IMR-90 (cell line): ENCODE data around the gene BIRC5. TPM values are rescaled to one million over a fixed set of nuclear protein-coding genes. Genes with fewer than 3 reads are reported as not detected.

Experiments used
- ATAC-seq: fragments of 200-7000 bp; cut with Tn5 transposase; 2 replicates; pipeline ENCODE4 v1.9.1; 2020; ENCODE audit warnings: low read depth, mild to moderate bottlenecking, moderate library complexity
- BruUV-seq: library from RNA; stranded (reverse); fragments of 400-500 nt; replicated peaks from 2 replicates; lab custom pipeline; 2021; lab: Mats Ljungman, UMichigan
- CTCF ChIA-PET: fragments of 300-600 bp; formaldehyde crosslinking; extraction: SDS; loops from one replicate; lab custom pipeline; 2021; ENCODE audit warnings: antibody characterized with exemption; lab: Yijun Ruan, JAX
- POLR2A ChIA-PET: fragments of 300-600 bp; sonication (Branson Sonifier 250); formaldehyde crosslinking; loops from one replicate; lab custom pipeline; 2022; ENCODE audit warnings: antibody characterized with exemption; ENCODE audit not compliant: unreplicated experiment; lab: Charles Lee
- DNase-seq: peaks from one replicate; pipeline ENCODE4 v3.0.0; 2013
- H2AFZ ChIP-seq: replicated peaks from 2 replicates; pipeline ENCODE3; 2013; ENCODE audit warnings: low read length, mild to moderate bottlenecking; ENCODE audit not compliant: poor library complexity
- H2AK5ac ChIP-seq: 2 replicates; pipeline ENCODE4 v1.6.1; 2013; ENCODE audit warnings: low read depth, low read length, inconsistent platforms
- H2AK9ac ChIP-seq: replicated peaks from 2 replicates; pipeline ENCODE3; 2013; ENCODE audit warnings: mild to moderate bottlenecking, low read depth, low read length, moderate library complexity; ENCODE audit not compliant: poor library complexity
- H2BK120ac ChIP-seq: 2 replicates; pipeline ENCODE4 v1.6.1; 2013; ENCODE audit warnings: low read depth, low read length, inconsistent platforms
- H2BK15ac ChIP-seq: 3 replicates; pipeline ENCODE4 v1.6.1; 2013; ENCODE audit warnings: low read depth, low read length, inconsistent platforms
- H2BK20ac ChIP-seq: 2 replicates; pipeline ENCODE4 v1.6.1; 2013; ENCODE audit warnings: low read depth, mild to moderate bottlenecking, inconsistent platforms, low read length, moderate library complexity
- H2BK5ac ChIP-seq: 2 replicates; pipeline ENCODE4 v1.6.1; 2013; ENCODE audit warnings: mild to moderate bottlenecking, low read depth, low read length, inconsistent platforms; ENCODE audit not compliant: poor library complexity, severe bottlenecking
- H3K14ac ChIP-seq: replicated peaks from 2 replicates; pipeline ENCODE4 v1.6.1; 2013; ENCODE audit warnings: low read depth, low read length, inconsistent platforms
- H3K18ac ChIP-seq: 2 replicates; pipeline ENCODE4 v1.6.1; 2013; ENCODE audit warnings: low read depth, low read length, control low read depth
- H3K23ac ChIP-seq: 2 replicates; pipeline ENCODE4 v1.6.1; 2013; ENCODE audit warnings: low read depth, low read length, inconsistent platforms
- H3K27ac ChIP-seq: 2 replicates; pipeline ENCODE4 v1.5.1; 2013; ENCODE audit warnings: mild to moderate bottlenecking, control low read depth, low read length; ENCODE audit not compliant: insufficient read depth
- H3K27me3 ChIP-seq: 2 replicates; pipeline ENCODE4 v1.6.1; 2013; ENCODE audit warnings: low read length; ENCODE audit not compliant: control insufficient read depth, insufficient read depth
- H3K36me3 ChIP-seq: 2 replicates; pipeline ENCODE4 v1.6.1; 2013; ENCODE audit warnings: low read length, mixed read lengths; ENCODE audit not compliant: control insufficient read depth, insufficient read depth
- H3K4ac ChIP-seq: 2 replicates; pipeline ENCODE4 v1.6.1; 2013; ENCODE audit warnings: low read depth, low read length, inconsistent platforms
- H3K4me1 ChIP-seq: 2 replicates; pipeline ENCODE4 v1.6.1; 2013; ENCODE audit warnings: low read length, mixed read lengths; ENCODE audit not compliant: control insufficient read depth, insufficient read depth
- H3K4me2 ChIP-seq: 2 replicates; pipeline ENCODE4 v1.6.1; 2013; ENCODE audit warnings: low read depth, mild to moderate bottlenecking, control low read depth, low read length, moderate library complexity
- H3K4me3 ChIP-seq: 2 replicates; pipeline ENCODE4 v1.5.1; 2013; ENCODE audit warnings: low read depth, mild to moderate bottlenecking, control low read depth, low read length, moderate library complexity; ENCODE audit not compliant: insufficient read depth
- H3K56ac ChIP-seq: 2 replicates; pipeline ENCODE4 v1.6.1; 2013; ENCODE audit warnings: low read length, inconsistent platforms; ENCODE audit not compliant: insufficient read depth; ENCODE audit errors: extremely low read depth
- H3K79me1 ChIP-seq, 2 experiments: 2 replicates each; pipeline ENCODE4 v1.6.1; 2013; ENCODE audit warnings: low read length in 2 of 2, inconsistent platforms in 1 of 2, low read depth in 1 of 2
- H3K9ac ChIP-seq: 2 replicates; pipeline ENCODE4 v1.6.1; 2013; ENCODE audit warnings: low read depth, low read length, control low read depth
- H3K9me1 ChIP-seq: 2 replicates; pipeline ENCODE4 v1.6.1; 2013; ENCODE audit warnings: low read length, inconsistent platforms; ENCODE audit not compliant: insufficient read depth
- H3K9me3 ChIP-seq: 2 replicates; pipeline ENCODE4 v1.6.1; 2013; ENCODE audit warnings: low read length; ENCODE audit not compliant: control insufficient read depth, insufficient read depth
- H4K20me1 ChIP-seq: 2 replicates; pipeline ENCODE4 v1.6.1; 2013; ENCODE audit warnings: low read length, inconsistent platforms; ENCODE audit not compliant: insufficient read depth
- H4K5ac ChIP-seq: 2 replicates; pipeline ENCODE4 v1.6.1; 2013; ENCODE audit warnings: mild to moderate bottlenecking, low read depth, low read length, control low read depth
- H4K8ac ChIP-seq, 2 experiments: 2 replicates each; pipeline ENCODE4 v1.6.1; 2013; ENCODE audit warnings: low read depth in 2 of 2, low read length in 2 of 2, control low read depth in 1 of 2, inconsistent platforms in 1 of 2
- H4K91ac ChIP-seq: 2 replicates; pipeline ENCODE4 v1.6.1; 2013; ENCODE audit warnings: low read depth, low read length, inconsistent platforms; ENCODE audit not compliant: insufficient read depth
- BHLHE40 ChIP-seq: fragments of 150-350 bp; IDR thresholded peaks from 2 replicates; pipeline ENCODE4 v1.6.1; 2016; ENCODE audit warnings: mild to moderate bottlenecking, low read depth, low read length
- WGBS, 2 experiments: methylation state at CpG; one replicate each; pipeline versions ENCODE4 v1.1.5 to v1.1.7; 2013; ENCODE audit warnings: missing lambda C conversion rate in 2 of 2; ENCODE audit not compliant: insufficient read length in 1 of 2; ENCODE audit errors: extremely low coverage in 2 of 2; 5-methylcytosine and 5-hydroxymethylcytosine counted together
- dilution Hi-C: fragments of 300-500 bp; cut with HindIII; formaldehyde crosslinking; loops from one replicate; pipeline ENCODE4 v1.14.3; 2018; ENCODE audit warnings: low sequenced_read_pairs; ENCODE audit not compliant: unreplicated experiment
- in situ Hi-C: fragments of 300-500 bp; cut with MboI; formaldehyde crosslinking; loops from 3 replicates; pipeline ENCODE4 v1.14.3; 2019; ENCODE audit warnings: low sequenced_read_pairs, inconsistent platforms, mixed read lengths
- intact Hi-C: fragments of 100-400 bp; cut with micrococcal nuclease; formaldehyde crosslinking; loops from 2 replicates; pipeline ENCODE4 v1.10.0; 2022
- polyA plus RNA-seq, 3 experiments: library from polyadenylated mRNA; depleted of rRNA; stranded (reverse); fragments of >200 nt; gene quantifications; 2 replicates each; pipeline ENCODE4 v1.2.3, GENCODE V29; 2012; ENCODE audit warnings: low replicate concordance in 1 of 3
- total RNA-seq: library from RNA; depleted of rRNA; stranded (reverse); fragments of >200 nt; gene quantifications from 2 replicates; pipeline ENCODE4 v1.2.3, GENCODE V29; 2012

The BIRC5 gene
- total and polyA plus RNA-seq, 2 of the 4 experiments (the other 2 are of a cell fraction), result 16.6 to 52.7 TPM

- dilution Hi-C loops (no loop called here), in situ Hi-C loops (no loop called here), intact Hi-C loops (no loop called here)
- Histone ChIP-seq H3K4me1 (peaks cover 2% of the 10 kb centered on the region; the same call in 1 of the 2 replicates), H3K4ac (no peak overlapping the region), H3K9me1 (no peaks in the 10 kb centered on the region), H3K9me3 (no peaks in the 10 kb centered on the region), H3K9ac (no peak overlapping the region), H3K4me3 (no peak overlapping the region), H2AK9ac (no peak overlapping the region), H3K18ac (no peak overlapping the region), H2BK120ac (no peak overlapping the region), H2BK5ac (no peak overlapping the region), H2AFZ (peak overlapping the region; percentile 24), H2AK5ac (no peak overlapping the region), H4K20me1 (no peaks in the 10 kb centered on the region), H3K36me3 (no peaks in the 10 kb centered on the region), H3K14ac (no peak overlapping the region), H3K56ac (no peak overlapping the region), H4K91ac (no peak overlapping the region), H3K27ac (no peak overlapping the region), H3K27me3 (peaks cover 10% of the 10 kb centered on the region), H4K5ac (no peak overlapping the region), H2BK20ac (no peak overlapping the region), H3K23ac (no peak overlapping the region), H4K8ac (no peak overlapping the region), H3K4me2 (no peak overlapping the region), H3K79me1 (no peaks in the 10 kb centered on the region), H2BK15ac (no peak overlapping the region)
- POLR2A ChIA-PET, result no interaction called here
- 91% methylated on average over 5 of the region's 9 CpGs; no CpG with 5 or more reads in 1 of the 2 experiments for WGBS, 2 experiments
- CTCF ChIA-PET, result no interaction called here
- no peak for TF ChIP-seq BHLHE40
- DNase-seq, result no peak
- ATAC-seq, result no peak
- BruUV-seq, result no TSS peak
Measured at GRCh38 chr17:78263736-78264340, 49.8 kb downstream of the BIRC5 start.
